ENCODE measurements around the gene RAVER2.
"Not testable (repeated sequence)": the region's sequence is repeated elsewhere in the genome, so short reads cannot be mapped to it uniquely, and the experiment has no call there.

RAVER2 gene

GRCh38 chr1:64814427-64814826 is 69.6 kb downstream of the RAVER2 start:
- no peak for DNase-seq (ENCODE audit: low spot score)

GRCh38 chr1:64817364-64817763 is 72.5 kb downstream of the RAVER2 start:
- not testable (repeated sequence) for DNase-seq (ENCODE audit: low spot score)

DNA sequence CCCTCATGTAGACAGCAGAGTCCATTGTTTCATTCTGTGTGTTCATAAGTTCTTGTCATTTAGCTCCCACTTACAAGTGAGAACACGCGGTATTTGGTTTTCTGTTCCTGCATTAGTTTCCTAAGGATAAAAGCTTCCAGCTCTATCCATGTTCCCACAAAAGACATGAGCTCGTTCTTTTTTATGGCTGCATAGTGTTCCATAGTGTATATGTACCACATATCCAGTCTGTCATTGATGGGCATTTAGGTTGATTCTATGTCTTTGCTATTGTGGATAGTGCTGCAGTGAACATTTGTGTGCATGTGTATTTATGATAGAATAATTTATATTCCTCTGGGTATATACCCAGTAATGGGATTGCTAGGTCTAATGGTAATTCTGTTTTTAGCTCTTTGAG is 75.7 kb downstream of the RAVER2 start:
- not testable (repeated sequence) for DNase-seq (ENCODE audit: low spot score)

GRCh38 chr1:64822621-64823020 is 77.7 kb downstream of the RAVER2 start:
- no peak for DNase-seq (ENCODE audit: low spot score)

- DNase-seq (ENCODE audit: low spot score) = peak; percentile 72
These were observed 79.0 kb downstream of the RAVER2 start for GRCh38 chr1:64823691-64824476.

DNA sequence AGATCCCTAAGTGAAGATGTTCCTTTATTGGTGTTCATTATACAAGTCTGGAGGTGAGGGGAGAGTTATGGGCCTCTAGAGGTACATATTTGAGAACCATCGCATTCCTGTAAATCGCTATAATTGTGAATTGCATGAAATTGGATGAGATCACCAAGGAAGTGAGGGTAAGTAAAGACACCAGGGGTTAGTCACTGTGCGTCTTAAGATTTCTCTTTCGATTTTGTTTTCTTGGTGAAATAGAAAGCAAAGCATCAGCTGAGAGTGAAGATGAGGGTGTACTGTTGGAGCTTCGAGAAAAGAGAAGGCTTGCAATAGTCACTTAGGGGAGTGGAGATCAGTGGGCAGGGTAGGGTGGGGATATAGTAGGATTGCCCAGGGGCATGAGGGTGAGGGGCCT is 82.1 kb downstream of the RAVER2 start:
- peak; percentile 59 for DNase-seq (ENCODE audit: low spot score)

- peak; percentile 20 for DNase-seq (ENCODE audit: low spot score)
These were observed 84.0 kb downstream of the RAVER2 start for GRCh38 chr1:64828829-64829228.

DNA sequence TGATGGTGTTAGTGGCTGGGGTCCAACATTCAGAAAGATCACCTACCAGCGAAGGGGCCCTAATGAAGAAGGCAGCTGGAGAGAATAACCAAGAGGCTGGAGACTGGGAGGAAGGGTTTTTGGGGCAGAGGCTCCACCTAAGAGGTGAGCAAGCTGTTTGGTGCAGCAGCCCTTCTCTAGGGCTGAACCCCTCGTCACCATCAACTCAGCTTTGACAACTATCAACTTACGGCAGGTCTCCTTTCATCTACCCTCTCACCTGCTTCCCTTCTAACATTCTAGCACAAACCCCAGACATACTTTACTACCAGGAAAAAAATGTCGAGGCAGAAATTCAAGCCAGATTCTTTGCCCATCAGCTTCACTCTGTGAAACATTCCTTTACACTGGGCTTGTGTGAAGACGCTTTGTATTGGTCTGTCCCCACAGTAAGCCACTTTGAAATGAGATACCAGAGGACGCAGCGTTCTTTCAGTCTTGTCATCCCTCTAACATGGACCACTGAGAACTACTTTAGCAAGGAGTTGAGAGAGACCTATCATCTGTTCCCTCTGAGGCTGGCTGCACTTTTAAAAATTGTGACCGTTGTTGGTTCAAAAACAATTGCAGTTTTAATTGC is 84.6 kb downstream of the RAVER2 start:
- no peak for DNase-seq (ENCODE audit: low spot score)

DNA sequence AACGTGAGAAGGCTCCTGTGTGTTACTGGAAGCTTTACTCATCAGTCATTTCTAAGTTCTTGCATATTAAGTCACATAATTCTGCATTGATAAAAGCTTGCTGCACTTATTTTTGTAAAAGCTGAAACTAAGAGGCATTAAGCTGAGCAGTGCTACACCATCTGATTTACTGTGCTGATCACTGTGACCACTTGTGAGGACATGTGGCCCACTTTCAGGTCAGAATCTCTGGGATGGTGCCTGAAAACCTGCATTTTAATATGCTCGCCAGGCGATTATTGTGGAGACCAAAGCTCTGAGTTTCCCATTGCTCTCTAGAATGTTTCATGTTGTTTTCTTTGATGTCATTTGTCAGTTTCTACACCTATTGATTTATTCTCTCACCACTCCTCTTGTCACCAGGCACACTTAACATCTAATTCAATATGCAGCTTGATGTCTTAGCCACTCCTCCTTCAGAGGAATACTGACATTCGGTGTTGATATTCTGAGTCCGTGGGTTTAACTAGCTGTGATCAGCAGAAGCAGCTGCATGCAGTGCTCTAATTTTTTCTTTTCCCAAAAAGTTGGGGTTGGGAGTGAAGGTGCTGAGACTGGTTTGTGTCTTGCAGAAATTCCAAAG is 85.3 kb downstream of the RAVER2 start:
- DNase-seq (ENCODE audit: low spot score) = no peak

DNA sequence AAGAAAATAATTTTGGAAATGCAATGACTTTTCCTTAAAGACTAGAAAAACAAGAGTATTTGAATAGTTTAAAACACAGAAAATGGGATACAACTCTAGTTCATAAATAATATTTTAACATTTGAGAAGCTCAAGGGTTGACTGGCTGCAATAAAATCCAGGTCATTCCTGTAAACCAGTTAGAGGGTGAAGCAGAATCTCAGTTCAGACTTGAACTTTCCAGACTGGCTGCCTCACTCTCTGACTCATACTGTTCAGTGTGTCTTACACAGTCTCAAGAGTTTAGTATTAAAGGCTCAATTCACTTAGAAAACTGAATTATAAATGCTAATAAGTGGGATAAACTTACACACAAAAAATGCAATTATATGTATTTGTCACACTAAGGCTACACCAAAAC is 89.9 kb downstream of the RAVER2 start:
- DNase-seq (ENCODE audit: low spot score) = no peak

GRCh38 chr1:64836802-64837201 is 91.9 kb downstream of the RAVER2 start:
- no peak for DNase-seq (ENCODE audit: low spot score)

DNA sequence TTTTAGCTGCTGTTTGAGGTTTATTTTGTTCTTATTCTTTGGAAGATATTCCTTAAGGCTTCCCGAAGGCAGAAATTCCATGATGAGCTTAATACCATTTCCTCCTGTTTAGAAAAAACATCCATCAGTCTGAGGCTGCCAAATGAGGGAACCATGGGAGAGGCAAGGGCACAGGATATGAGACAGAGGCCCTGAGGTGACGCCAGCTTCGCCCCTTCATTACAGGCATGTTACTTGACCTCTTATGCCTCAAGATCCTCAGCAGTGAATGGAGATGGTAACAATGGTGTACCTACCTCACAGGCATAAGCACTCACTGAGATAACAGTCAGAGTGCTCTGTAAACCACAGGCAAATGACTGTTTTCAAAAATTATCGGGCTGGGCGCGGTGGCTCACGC is 93.6 kb downstream of the RAVER2 start:
- DNase-seq (ENCODE audit: low spot score) = no peak

- DNase-seq (ENCODE audit: low spot score) = no peak
These were observed 94.4 kb downstream of the RAVER2 start for GRCh38 chr1:64839261-64839660.

DNA sequence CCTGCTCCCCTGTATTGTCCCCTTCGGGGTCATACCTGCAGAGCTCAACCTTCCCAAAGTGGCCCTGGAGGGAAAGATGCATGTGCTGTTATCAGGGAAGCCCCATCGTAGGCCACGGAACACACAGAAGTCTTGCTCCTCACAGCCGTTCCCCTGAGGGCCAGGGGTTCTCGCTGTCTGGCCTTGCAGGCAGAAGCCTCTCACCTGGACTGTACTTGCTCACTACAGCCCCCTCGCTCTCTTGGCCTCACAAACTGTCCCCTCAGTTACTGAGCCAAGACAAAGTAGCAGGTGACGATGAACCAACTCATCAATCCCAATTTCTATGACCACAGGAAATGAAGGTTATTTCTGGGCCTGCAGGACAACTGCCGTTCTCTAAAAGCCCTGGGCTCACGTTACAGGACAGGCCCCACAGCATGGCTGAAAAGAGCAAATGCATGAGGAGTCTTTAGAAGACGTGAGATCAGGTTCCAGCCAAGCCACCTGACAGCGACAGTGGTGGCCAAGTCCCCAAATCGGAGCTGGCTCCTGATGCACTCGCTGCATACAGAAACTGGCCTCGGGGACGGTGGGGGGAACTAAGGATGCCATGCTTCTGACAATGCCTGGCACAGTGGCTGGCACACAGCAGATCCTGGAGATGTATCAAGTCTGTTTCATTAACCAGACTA is 95.0 kb downstream of the RAVER2 start:
- DNase-seq (ENCODE audit: low spot score) = no peak

DNA sequence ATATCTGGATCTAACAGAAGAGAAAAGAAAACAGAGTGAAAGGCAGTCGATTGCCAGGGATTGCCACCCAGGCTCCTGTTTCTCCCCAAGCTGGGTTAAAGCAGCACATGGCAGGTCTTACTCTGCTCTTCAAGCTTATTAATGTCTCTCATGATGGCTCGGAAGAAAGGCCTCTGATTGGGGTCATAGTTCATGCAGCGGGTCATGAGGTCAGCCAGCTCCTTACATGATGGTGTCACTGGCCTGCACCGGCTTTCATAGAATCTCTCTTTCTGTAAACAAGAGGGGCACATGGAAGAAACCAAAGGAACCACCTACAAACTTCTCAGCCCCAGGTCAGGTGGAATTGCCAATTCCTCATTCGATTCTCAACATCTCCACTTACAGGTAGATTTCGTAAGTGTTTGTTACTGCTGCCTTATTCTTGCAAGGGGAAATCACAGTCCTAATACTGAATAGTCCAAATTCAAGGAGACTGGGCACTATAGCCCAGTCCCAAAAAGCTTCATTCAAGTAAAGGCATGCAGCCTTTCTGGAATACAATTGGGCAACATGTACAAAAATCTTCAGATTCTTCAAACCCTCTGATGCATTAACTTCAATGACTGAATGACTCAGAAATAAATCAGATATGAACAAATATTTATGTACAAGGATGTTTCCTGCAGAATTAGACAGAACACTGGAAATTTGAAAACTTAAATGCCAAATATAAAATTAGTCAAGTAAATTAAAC is 96.6 kb downstream of the RAVER2 start:
- DNase-seq (ENCODE audit: low spot score) = no peak

- DNase-seq (ENCODE audit: low spot score) = no peak
These were observed 97.3 kb downstream of the RAVER2 start for GRCh38 chr1:64842224-64842623.

DNA sequence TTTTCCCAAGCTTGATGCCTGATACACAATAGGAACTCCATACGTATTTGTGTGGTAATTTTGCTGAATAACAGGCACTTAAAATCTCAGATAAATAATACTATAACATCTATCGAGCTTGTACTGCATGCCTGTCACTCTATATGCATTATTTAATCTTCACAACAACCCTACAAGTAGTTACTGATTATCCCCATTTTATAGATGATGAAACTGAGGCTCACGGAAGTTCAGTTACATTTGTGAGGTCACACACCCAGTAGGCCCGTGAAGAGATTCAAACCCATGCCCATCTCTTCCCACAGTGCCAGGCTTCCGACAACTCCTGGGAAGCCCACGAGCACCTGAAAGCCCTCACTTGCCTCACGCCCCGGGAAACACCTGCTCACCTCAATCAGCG is 98.8 kb downstream of the RAVER2 start:
- no peak for DNase-seq (ENCODE audit: low spot score)

DNA sequence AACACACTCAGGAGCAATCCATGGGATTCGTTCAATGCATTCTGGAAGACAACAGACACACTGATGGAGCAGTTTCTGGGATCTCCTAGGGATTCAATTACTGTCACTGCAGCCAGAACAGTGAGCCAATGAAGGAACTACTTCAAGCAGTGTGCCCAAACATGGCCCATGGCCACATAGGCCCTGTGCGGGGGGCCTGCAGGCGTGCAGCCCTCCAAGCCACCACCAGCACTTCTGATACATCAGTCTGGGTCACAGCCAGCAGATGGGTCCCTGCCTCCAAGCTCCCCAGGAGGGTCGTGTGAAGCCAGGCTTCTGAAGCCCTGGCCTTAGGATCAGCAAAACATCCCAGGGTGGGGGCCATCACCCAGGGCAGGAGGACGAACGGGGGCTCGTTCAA is 99.3 kb downstream of the RAVER2 start:
- no peak for DNase-seq (ENCODE audit: low spot score)

DNA sequence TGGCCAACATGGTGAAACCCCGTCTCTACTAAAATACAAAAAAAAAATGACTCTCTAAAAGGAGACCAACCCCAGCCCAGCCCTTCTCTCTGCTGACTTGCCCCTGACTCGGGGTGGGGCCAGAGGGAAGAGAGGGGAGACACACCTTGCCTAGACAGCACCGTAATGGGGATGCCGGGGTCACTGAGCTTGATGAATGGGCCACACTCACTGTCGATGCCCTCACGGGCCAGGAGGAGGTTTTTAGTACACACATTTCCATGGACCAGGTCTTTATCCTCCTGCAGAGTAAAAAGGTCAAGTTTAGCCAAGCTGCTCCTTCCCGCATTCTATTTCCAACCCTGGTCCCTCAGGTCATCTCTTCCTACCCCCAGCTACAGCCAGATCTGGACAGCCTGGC is 99.7 kb downstream of the RAVER2 start:
- DNase-seq (ENCODE audit: low spot score) = no peak

GRCh38 chr1:64845831-64846425 is 101.1 kb downstream of the RAVER2 start:
- no peak for DNase-seq (ENCODE audit: low spot score)

DNA sequence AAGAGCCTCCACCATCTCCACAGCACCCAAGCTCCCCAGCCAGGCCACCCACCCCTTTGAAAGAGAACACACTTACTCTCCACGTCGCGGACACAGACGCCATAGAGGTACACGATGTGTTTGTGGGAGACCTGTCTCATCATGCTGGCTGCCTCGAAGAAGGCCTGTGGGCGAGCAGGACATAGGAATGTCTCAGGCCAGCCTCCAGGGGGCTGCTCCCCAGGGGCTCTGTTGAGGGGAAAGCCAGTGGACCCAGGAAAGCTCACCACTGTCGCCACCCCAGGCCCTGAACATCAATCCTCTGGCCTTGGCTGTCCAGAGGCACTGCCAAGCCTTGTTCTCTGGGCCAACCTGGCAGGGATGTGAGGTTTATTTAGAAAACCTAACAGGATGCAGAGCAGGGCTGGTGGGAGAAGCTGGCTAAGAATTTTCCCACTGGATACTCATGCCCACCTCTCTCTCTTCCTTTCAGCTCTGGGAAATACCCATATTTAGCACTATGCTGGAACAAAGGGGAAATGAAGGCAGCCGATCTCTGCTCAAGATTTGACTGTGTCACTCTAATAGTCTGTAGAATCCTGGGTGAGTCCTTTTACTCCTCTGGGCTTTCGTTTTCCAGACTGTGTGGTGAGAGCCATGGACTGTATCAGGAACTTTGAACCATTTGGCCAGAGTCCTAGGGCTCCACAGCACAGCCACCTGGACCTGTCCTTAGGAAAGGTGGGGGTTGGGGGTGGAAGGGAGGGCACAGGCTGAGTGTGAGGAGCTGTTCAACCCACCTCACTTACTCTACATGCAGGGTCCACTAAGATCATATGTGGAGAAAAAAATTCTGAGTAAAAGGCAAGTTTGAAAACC is 101.9 kb downstream of the RAVER2 start:
- DNase-seq (ENCODE audit: low spot score) = no peak

Data from CD4-positive, alpha-beta T cell treated with Interleukin-15 for 4 hours (primary cell).